Measurements from ENCODE around the gene GEMIN8. TPM values are rescaled to one million over a fixed set of nuclear protein-coding genes. Genes with fewer than 3 reads are reported as not detected.

Gene GEMIN8
- total and polyA plus RNA-seq, 2 donors (not counting 1 experiment from before 2014, with no cell fraction given), result 20.6 to 26.1 TPM

DNA sequence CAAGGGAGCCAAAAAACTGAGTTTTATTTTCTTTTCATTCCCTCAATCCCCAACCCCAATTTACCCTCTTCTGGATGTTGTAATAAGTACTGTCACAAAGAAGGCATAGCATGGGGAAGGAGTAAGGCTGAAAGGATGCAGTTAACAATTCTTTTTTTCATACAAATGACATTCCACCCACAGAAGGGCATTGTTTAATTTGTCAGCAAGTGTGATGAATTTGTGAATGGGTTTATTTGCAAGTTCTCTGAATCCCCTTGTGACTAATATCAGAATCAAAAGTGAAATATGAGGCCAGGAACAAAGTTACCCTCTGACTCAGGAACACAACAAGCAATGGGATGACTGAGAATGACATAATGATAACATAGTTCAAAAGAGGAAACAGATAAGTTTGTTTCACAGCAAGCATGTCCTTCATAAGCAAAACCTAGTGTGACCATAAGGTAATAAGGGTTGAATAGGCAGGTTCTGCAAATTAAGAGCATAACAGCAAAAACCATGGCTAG lies 2.1 kb downstream of the GEMIN8 start:
- H3K27ac ChIP-seq (ENCODE audit: low read length in 2 of 2), result no peak overlapping the region
- ChIA-PET POLR2A (no interaction called here), CTCF (interaction anchor here (0.9 to 2.7 kb wide), 3 partner anchors 277 to 520 kb away, joined by 3 to 21 read pairs (median 10); no protein-coding TSS in a partner anchor)

GRCh38 chrX:14027036-14027435 lies 2.7 kb downstream of the GEMIN8 start:
- Histone ChIP-seq H3K4me2 (replicated peaks; ENCODE audit: low read depth, low read length, poor library complexity, severe bottlenecking) (peak overlapping the region; percentile 10), H3K79me2 (ENCODE audit: control insufficient read depth, insufficient read depth, low read length) (peaks cover 16% of the 10 kb centered on the region), H3K36me3 (replicated peaks in 1 of 2; ENCODE audit: control extremely low read depth in 1 of 2, control insufficient read depth in 1 of 2, extremely low read depth in 1 of 2, insufficient read depth in 2 of 2, low read length in 1 of 2) (peaks cover 0 to 2% of the 10 kb centered on the region in 2 experiments), H3K9me3 (ENCODE audit: control extremely low read depth in 1 of 3, control insufficient read depth in 2 of 3, insufficient read depth in 1 of 3, low read length in 2 of 3) (no peaks in the 10 kb centered on the region), H3K27me3 (replicated peaks in 1 of 4; ENCODE audit: control extremely low read depth in 1 of 4, control insufficient read depth in 3 of 4, insufficient read depth in 4 of 4, low read length in 3 of 4) (no peaks in the 10 kb centered on the region), H3K27ac (ENCODE audit: low read length in 2 of 2) (no peak overlapping the region), H4K20me1 (ENCODE audit: control insufficient read depth, insufficient read depth, low read length, poor library complexity, severe bottlenecking) (no peaks in the 10 kb centered on the region), H3K4me1 (ENCODE audit: control insufficient read depth in 2 of 2, insufficient read depth in 2 of 2, low read length in 2 of 2) (peaks cover 14 to 19% of the 10 kb centered on the region in 2 donors), H3K9ac (ENCODE audit: low read length) (no peak overlapping the region), H2AFZ (ENCODE audit: insufficient read depth, low read depth, low read length, poor library complexity, severe bottlenecking) (no peak overlapping the region), H3K4me3 (ENCODE audit: control extremely low read depth in 1 of 5, extremely low read depth in 1 of 5, insufficient read depth in 1 of 5, low read depth in 2 of 5, low read length in 4 of 5) (no peak overlapping the region)
- DNase-seq (no peak), ATAC-seq (ENCODE audit: low read depth) (no peak)
- H3K27ac Mint-ChIP-seq, result no peak overlapping the region
- POLR2A ChIA-PET, result no interaction called here
- intact Hi-C loops (cut with micrococcal nuclease), result no loop called here
- no CpG with 5 or more reads among the region's 1 CpG for WGBS (ENCODE audit: insufficient coverage)
- peaks cover 25% of the 10 kb centered on the region for H3K4me1 Mint-ChIP-seq
- no peaks in the 10 kb centered on the region for H3K27me3 Mint-ChIP-seq
- H3K4me3 Mint-ChIP-seq, result no peak overlapping the region
- CTCF ChIA-PET, result interaction anchor here (2.6 kb wide), 1 partner anchor 519 kb away, joined by 10 read pairs; no protein-coding TSS in a partner anchor
- no peak for TF ChIP-seq EZH2 (IDR thresholded peaks at IDR 0.05; ENCODE audit: borderline replicate concordance, insufficient read depth, low read depth, low read length, poor library complexity, severe bottlenecking)
- TF ChIP-seq CTCF (IDR thresholded peaks at IDR 0.05), result no peak
- H3K9me3 Mint-ChIP-seq (ENCODE audit: insufficient read depth), result no peaks in the 10 kb centered on the region

More for the DNA sequence above, 2.1 kb downstream of the GEMIN8 start:
- Mint-ChIP-seq H3K27me3 (no peaks in the 10 kb centered on the region), H3K4me3 (no peak overlapping the region), H3K4me1 (peaks cover 28% of the 10 kb centered on the region), H3K27ac (no peak overlapping the region), H3K9me3 (ENCODE audit: insufficient read depth) (no peaks in the 10 kb centered on the region)
- H3K36me3 ChIP-seq (replicated peaks in 1 of 2; ENCODE audit: control extremely low read depth in 1 of 2, control insufficient read depth in 1 of 2, extremely low read depth in 1 of 2, insufficient read depth in 2 of 2, low read length in 1 of 2), result peaks cover 0 to 2% of the 10 kb centered on the region in 2 experiments
- H3K9ac ChIP-seq (ENCODE audit: low read length), result no peak overlapping the region
- DNase-seq (peak; percentile 11), ATAC-seq (ENCODE audit: low read depth) (no peak)
- H2AFZ ChIP-seq (ENCODE audit: insufficient read depth, low read depth, low read length, poor library complexity, severe bottlenecking), result no peak overlapping the region
- H3K79me2 ChIP-seq (ENCODE audit: control insufficient read depth, insufficient read depth, low read length), result peaks cover 16% of the 10 kb centered on the region
- no peaks in the 10 kb centered on the region for H3K9me3 ChIP-seq (ENCODE audit: control extremely low read depth in 1 of 3, control insufficient read depth in 2 of 3, insufficient read depth in 1 of 3, low read length in 2 of 3)
- intact Hi-C loops (cut with micrococcal nuclease), result loop anchor here (2.0 kb wide), 1 partner anchor 293 kb away; the partner anchor contains the start of genes OFD1 and TRAPPC2
- peaks cover 17 to 23% of the 10 kb centered on the region in 2 donors for H3K4me1 ChIP-seq (ENCODE audit: control insufficient read depth in 2 of 2, insufficient read depth in 2 of 2, low read length in 2 of 2)
- H4K20me1 ChIP-seq (ENCODE audit: control insufficient read depth, insufficient read depth, low read length, poor library complexity, severe bottlenecking), result no peaks in the 10 kb centered on the region
- H3K27me3 ChIP-seq (replicated peaks in 1 of 4; ENCODE audit: control extremely low read depth in 1 of 4, control insufficient read depth in 3 of 4, insufficient read depth in 4 of 4, low read length in 3 of 4), result no peaks in the 10 kb centered on the region
- no peak overlapping the region for H3K4me2 ChIP-seq (replicated peaks; ENCODE audit: low read depth, low read length, poor library complexity, severe bottlenecking)
- TF ChIP-seq CTCF (IDR thresholded peaks at IDR 0.05) (no peak), EZH2 (IDR thresholded peaks at IDR 0.05; ENCODE audit: borderline replicate concordance, insufficient read depth, low read depth, low read length, poor library complexity, severe bottlenecking) (no peak)
- H3K4me3 ChIP-seq (ENCODE audit: control extremely low read depth in 1 of 5, extremely low read depth in 1 of 5, insufficient read depth in 1 of 5, low read depth in 2 of 5, low read length in 4 of 5), result no peak overlapping the region
